ELR (cell line): ENCODE data around the gene PRR7.

Source experiments
- DNase-seq: peaks from one replicate; pipeline ENCODE4 v3.0.0-alpha.2; 2015; ENCODE audit warnings: low read depth

The PRR7 gene

GRCh38 chr5:177452688-177453638 lies 6.3 kb downstream of the PRR7 start:
- no peak for DNase-seq

- DNase-seq: no peak
Measured at GRCh38 chr5:177453852-177454396, 7.3 kb downstream of the PRR7 start.

DNA sequence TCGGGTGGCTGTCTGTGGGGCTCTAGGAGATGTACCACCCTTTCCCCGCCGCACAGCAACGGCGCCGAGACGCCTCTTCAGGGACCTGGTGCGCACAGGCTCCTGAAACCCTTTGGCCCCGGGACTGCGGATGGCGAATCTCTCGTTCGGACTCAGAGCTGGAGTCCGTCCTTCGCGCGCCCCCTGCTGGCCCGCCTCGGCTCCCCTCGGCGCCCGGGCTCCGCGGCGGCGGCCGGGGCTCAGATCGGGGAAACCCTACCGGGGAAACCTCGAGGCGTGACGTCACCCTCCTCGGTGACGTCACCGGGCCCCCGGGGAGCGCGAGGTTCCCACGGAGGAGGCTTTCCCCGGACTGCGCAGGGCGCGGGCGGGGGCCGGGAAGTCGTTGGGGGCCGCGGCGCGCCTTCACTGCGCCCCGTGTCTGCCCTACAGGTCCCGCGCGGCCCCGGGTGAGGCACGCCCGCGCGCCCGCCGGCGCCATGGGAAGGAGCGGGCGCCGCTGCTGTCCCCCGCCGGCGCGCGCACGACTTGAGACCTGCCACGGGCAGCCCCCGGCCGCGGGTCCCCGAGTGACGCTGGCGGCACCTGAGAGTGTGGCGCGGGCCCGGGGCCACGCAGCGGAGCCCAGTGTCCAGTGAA lies 7.9 kb downstream of the PRR7 start:
- peak; percentile 89 for DNase-seq

GRCh38 chr5:177455036-177455660 lies 8.5 kb downstream of the PRR7 start:
- DNase-seq: peak; percentile 79

- peak; percentile 92 for DNase-seq
Measured at GRCh38 chr5:177455661-177456590, 9.3 kb downstream of the PRR7 start.

DNA sequence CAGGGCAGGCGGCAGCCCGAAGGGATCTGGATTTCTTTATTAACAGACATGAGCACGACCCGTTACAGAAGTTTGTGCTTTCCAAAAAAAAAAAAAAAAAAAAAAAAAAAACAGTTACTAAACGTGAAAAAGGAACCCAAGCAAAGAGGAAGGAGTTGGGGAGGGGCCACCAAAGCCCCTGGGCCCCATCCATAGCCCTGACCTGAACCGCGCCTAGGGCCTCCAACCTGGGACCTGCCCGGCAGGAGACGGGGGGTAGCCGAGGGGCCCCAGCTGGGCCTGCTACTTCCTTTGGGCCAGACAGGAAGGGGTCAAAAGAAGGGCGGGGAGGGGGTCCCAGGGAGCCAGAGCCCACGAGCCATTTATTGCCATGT lies 10.0 kb downstream of the PRR7 start:
- no peak for DNase-seq

GRCh38 chr5:177456976-177457851 lies 10.6 kb downstream of the PRR7 start:
- DNase-seq: peak; percentile 99

DNA sequence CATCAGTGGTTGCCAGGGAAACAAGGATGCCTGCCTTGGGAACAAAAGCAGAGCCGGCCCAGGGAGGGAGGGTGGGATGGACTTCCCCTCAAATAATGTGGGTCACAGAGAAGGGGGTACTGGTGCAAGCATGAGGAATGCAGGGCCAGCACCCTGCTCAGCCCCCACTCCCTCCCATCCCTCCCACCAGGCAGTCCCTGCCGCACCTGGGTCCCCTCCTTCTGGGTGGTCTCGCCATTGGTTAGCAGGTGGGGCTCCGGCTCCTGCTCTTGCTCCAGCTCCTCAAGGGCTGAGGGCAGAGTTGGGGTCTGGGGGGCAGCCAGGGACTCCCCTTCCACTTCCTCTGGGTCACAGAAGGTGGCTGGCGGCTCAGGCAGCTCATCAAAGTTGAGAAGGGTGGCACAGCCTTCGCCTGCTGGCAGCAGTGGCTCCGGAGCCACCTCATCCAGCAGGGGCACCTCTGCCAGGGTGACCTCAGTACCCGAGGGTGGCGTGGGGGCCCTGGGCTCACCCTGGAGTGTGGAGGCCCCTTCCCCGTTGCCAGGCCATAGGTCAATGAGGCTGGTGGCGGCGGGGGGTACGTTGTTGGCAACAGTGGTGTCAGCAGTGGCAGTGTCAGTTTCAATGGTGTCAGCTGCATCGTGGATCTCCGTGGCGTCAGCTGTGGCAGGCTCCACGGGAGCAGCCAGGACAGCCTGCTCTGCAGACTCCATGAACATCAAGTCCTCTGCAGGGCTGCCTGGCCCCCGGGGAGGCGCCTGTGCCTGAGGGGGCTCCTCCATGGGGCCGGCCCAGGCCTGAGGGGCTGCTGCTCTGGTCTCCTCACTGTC lies 11.5 kb downstream of the PRR7 start:
- DNase-seq: no peak

DNA sequence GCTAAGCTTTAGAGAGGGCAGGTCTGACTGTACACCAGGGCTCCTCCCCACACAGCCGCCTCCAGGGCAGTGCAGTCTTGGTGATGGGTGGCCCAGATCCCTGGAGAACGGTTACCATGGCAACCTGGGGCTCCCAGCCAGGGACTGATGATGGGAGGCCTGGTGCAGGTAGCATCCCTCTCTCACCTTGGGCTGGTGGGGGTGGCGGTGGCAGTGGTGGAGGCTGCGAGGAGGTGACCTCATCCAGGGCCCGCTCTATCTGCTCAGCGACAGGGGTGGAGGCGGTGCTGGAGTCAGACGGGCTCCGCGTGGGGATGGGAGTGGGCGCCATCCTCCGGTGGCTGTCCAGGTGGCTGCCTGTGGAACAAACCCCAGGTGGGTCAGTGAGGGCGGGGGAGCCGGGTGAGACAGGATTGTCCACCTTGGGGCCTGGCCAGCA lies 12.3 kb downstream of the PRR7 start:
- peak; percentile 66 for DNase-seq

- no peak for DNase-seq
Measured at GRCh38 chr5:177459357-177459756, 12.7 kb downstream of the PRR7 start.

- no peak for DNase-seq
Measured at GRCh38 chr5:177459819-177460628, 13.4 kb downstream of the PRR7 start.

GRCh38 chr5:177462021-177462670 lies 15.5 kb downstream of the PRR7 start:
- DNase-seq: no peak

- no peak for DNase-seq
Measured at GRCh38 chr5:177465044-177465443, 18.4 kb downstream of the PRR7 start.

- no peak for DNase-seq
Measured at GRCh38 chr5:177466861-177467260, 20.2 kb downstream of the PRR7 start.

DNA sequence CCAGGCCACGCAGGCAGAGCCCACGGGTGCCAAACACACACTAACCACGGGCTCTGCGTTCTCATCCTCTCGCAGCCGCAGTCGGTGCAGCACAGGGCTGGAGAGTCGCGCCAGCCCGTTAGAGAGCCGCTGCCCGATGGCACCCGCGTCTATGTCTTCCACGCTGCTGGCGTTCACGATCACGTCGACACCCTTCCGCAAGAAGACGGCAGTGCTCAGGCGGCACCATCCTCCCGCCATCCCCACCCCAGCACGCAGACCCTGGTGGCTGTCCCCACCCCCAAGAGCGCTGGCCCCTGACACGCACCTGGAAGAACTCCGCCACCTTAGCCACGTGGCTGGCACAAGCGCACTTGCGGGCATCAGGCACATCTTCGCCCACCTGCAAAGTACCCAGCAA lies 20.8 kb downstream of the PRR7 start:
- DNase-seq: no peak

DNA sequence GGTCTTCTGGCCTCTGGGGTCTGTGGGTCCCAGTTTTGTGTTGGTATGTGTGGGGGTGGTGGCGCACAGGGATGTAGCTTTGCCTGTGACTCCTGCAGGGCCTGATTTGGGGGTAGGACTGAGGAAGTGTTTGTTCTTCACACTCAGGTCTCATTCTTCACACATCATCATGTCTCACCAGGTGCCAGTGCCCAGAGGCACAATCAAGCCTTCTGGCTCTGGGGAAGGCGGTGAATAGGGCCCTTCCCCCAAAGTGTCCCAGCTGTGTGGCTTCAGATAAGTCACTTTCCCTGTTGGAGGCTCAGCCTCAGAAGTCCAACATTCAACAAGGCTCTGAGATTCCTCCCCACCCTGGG lies 21.7 kb downstream of the PRR7 start:
- no peak for DNase-seq

DNA sequence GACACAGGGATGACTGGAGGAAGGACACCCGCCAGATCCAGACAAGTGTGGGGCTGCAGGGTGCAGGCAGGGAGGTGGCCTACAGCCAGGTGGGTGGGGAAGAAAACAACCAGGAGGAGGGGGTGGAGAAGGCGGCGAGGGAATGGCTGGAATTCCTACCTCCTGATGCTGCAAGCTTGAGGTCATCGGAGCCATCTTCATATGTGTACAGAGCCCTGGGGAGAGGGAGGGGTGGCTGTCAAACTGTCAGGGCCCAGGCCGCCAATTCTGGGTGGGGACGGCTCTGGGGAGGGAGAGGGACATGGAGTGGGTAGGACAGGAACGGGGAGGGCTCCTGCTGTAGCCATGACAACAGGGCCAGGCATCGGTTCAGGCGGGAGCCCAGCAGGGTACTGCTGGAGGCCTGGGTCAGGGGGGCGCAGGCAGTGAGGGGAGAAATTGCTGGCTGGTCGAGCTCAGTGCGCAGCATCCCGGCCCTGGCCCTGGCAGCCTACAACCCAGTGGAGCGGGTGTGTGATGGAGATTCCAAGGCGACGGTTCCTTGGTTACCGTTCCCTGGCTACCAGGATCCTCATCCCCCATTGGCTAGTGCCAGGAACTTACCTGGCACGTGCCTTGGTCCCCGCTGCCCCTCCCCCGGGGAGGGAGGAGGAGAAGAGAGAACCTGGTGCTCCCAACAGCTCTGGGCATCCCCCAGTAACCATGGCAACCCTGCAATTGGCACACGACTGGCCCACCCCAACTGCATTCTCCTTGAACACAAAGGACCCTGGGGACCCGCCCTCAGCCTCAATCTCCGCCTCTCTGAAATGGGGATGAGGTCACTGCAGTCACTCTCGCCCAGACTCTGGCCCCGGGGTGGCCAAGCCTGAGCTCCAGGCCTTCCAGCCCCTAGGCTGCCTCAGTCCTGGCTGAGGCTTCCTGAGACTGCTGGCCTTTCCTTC lies 22.3 kb downstream of the PRR7 start:
- peak; percentile 62 for DNase-seq
